Activated CD4-positive, alpha-beta T cell treated with anti-CD3 and anti-CD28 coated beads, Interleukin-2, amount 50 U/mL, for 1 hour (primary cell): ENCODE measurements around the gene MED6.
A peak's percentile ranks its signal among the peaks of the same experiment; 100 is the strongest.

Source experiments
- DNase-seq: peaks from one replicate; pipeline ENCODE4 v3.0.0-alpha.2; 2020

The MED6 gene

GRCh38 chr14:70600382-70601157 is at the start of gene MED6:
MED6 (minus strand) TSS chr14:70600655; CDS start chr14:70600637, 18 bp downstream.
- DNase-seq, result peak; percentile 92

- no peak for DNase-seq
Measured at GRCh38 chr14:70649803-70650202, 49.3 kb upstream of the MED6 start.

- DNase-seq, result no peak
Measured at GRCh38 chr14:70648346-70648745, 47.9 kb upstream of the MED6 start.

GRCh38 chr14:70646705-70647104 is 46.2 kb upstream of the MED6 start:
- no peak for DNase-seq

GRCh38 chr14:70645892-70646291 is 45.4 kb upstream of the MED6 start:
- DNase-seq, result no peak

GRCh38 chr14:70643967-70644366 is 43.5 kb upstream of the MED6 start:
- DNase-seq, result no peak

GRCh38 chr14:70642303-70643235 is 42.1 kb upstream of the MED6 start:
- no peak for DNase-seq

- DNase-seq, result peak; percentile 28
Measured at GRCh38 chr14:70641548-70642302, 41.3 kb upstream of the MED6 start, which contains the start of gene TTC9. TTC9 (plus strand) TSS chr14:70641916; CDS start chr14:70642130, 214 bp downstream.

- DNase-seq, result peak; percentile 51
Measured at GRCh38 chr14:70640938-70641547, 40.6 kb upstream of the MED6 start.

GRCh38 chr14:70638416-70638815 is 38.0 kb upstream of the MED6 start:
- DNase-seq, result no peak

GRCh38 chr14:70635971-70636595 is 35.6 kb upstream of the MED6 start:
- no peak for DNase-seq

GRCh38 chr14:70631948-70632347 is 31.5 kb upstream of the MED6 start:
- no peak for DNase-seq

- DNase-seq, result no peak
Measured at GRCh38 chr14:70624972-70625371, 24.5 kb upstream of the MED6 start.

- peak; percentile 52 for DNase-seq
Measured at GRCh38 chr14:70622111-70622712, 21.8 kb upstream of the MED6 start.

GRCh38 chr14:70619708-70620107 is 19.3 kb upstream of the MED6 start:
- no peak for DNase-seq

- no peak for DNase-seq
Measured at GRCh38 chr14:70618314-70618713, 17.9 kb upstream of the MED6 start.

- no peak for DNase-seq
Measured at GRCh38 chr14:70616646-70617045, 16.2 kb upstream of the MED6 start.

GRCh38 chr14:70611216-70611615 is 10.8 kb upstream of the MED6 start:
- DNase-seq, result no peak

GRCh38 chr14:70602254-70602653 is 1.8 kb upstream of the MED6 start:
- DNase-seq, result no peak

GRCh38 chr14:70601162-70601561 is 707 bp upstream of the MED6 start:
- no peak for DNase-seq

- no peak for DNase-seq
Measured at GRCh38 chr14:70599345-70599744, 1.1 kb downstream of the MED6 start.

- no peak for DNase-seq
Measured at GRCh38 chr14:70597731-70598130, 2.7 kb downstream of the MED6 start.
